ENCODE data around the gene MRI1.

- TF ChIP-seq CTCF (IDR thresholded peaks at IDR 0.05) (peak in 2 of 3 donors; percentile 16 to 40), POLR2AphosphoS5 (IDR thresholded peaks at IDR 0.05) (no peak)
Observed at GRCh38 chr19:13718733-13719132, 45.6 kb upstream of the MRI1 start.

Measured in breast epithelium (tissue), 3 donors.